MV-4-11 (cell line): ENCODE results near the gene DNAJB8.

Experiments used
- DNase-seq: peaks from one replicate; lab custom pipeline; 2025; lab: John Stamatoyannopoulos, UW

Gene DNAJB8

DNA sequence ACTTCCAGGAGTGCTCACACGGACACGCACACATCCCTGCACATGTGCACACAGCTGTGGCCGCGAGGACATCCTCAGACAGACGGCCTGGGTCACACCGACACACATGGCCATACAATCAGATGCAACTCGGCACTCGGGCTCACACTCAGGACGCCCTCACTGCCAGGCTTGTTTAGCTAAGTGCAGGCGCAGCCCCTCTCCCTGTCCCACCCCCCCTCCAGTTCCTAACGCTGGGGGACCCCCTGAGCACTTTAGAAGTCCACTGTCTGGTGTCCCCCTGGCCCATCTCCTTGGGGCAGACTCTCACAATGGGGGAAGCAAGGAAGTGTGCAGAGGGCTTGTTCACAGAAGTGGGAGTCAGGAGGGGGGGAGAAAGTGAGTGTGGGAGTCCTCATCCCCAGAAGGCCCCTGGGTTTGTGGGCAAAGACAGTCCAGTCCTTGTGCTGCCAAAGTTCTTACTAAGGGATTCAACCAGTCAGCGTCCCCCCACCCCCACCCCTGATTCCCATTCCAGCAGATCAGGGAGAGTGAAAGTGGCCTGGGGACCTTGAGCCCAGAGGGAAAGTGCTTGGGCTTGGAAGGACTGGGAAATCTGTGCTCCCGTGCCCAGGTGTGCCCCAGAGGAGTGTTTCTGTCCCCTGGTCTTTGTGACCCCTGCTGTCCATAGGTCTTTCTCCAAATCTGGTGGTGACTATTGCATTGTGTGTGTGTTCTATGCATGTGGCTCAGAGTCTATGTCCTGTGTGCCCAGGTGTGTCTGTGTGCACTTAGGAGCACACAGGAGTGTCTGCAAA, 27.1 kb upstream of the DNAJB8 start:
- no peak for DNase-seq

DNA sequence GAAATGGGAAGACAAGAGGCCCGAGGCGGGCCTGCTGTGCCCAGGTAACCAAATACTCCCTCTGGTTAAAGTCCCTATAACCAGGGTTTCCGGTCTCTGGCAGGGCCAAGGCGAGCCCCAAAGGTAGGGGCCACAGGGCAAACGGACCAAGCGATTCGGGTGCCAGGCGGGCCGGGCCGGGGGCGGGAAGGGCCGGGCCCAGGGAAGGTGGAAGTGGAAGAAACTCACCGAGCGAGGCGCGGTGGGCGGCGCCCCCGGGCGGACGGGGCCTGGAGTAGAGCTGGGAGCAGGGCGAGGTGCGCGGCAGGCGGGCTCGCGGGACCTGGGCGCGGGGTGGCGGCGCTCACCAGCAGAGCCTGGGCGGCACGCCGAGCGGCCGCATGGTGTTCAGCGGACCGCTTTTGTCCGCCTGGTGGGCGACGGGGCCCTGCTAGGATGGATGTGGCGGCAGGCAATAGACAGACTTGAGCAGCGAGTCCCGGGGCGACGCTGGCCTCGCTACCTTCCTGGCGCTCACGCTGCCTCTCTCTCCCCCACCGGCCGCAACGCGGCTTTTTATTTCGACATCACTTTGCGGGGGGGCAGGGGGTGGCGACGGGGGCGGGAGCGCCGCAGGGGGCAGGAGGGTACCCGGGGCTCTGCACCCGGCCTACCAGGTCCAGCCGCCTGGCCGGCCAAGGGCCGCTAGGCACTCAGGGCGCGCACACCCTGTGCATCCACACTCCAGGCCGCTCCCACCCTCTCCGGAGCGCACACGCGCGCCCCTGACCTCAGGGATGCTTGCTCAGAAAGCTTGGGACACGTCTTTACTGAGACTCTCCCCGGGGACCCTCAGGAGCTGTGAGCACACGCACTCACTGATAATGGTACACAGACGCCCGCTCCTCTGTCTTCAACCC, 26.2 kb upstream of the DNAJB8 start, which contains the start of gene GATA2:
GATA2 (minus strand) TSS at position 531 of the 899 bp plus-strand sequence. CDS start 6,170 bp downstream, outside the sequence.
- DNase-seq = no peak

DNA sequence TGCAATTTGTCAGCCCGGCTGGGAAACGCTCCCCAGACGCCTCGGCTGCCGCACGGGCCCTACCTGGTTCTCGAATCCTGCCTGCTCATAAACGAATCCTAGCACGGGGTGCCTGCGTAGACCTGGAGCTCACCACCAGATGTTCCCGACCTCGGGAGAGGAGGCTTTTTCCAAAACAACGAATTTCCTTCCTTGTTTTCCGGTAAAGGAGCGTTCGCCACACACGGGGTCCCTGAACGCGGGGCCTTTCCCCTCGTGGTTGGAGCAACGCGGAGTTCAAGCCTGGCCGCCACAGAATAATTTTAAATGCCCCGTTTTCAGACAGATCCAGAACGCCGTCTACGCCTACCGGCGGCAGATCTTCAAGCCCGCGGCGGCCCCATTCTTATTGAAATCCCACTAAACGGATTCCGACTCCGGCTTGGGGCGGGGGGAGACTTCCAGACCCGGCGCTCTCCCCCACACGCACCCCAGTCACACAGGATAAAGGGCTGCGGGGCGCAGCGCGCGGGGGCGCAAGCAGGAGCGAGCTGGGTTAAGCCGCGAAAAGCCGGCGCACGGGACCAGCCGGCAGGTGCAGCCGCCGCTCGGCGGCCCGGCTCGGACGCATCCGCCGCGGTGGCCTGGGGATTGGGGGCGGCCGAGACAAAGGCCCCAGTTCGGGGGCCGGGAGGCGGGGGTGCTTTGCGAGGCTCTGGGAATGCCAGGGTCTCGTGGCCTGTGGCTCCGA, 25.4 kb upstream of the DNAJB8 start:
- DNase-seq = no peak

DNA sequence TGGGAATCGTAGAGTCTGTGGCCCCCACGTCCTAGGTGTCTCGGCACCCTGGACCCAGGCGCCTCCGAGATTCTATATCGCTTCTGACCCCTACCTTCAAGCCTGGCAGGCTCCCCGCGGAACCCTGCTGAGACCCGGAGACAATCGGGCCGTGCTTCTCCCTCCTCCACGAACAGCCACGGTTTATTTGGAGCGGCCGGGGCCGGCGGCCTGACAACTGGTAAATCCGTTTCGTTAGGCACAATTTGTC, 24.9 kb upstream of the DNAJB8 start:
- DNase-seq = no peak

DNA sequence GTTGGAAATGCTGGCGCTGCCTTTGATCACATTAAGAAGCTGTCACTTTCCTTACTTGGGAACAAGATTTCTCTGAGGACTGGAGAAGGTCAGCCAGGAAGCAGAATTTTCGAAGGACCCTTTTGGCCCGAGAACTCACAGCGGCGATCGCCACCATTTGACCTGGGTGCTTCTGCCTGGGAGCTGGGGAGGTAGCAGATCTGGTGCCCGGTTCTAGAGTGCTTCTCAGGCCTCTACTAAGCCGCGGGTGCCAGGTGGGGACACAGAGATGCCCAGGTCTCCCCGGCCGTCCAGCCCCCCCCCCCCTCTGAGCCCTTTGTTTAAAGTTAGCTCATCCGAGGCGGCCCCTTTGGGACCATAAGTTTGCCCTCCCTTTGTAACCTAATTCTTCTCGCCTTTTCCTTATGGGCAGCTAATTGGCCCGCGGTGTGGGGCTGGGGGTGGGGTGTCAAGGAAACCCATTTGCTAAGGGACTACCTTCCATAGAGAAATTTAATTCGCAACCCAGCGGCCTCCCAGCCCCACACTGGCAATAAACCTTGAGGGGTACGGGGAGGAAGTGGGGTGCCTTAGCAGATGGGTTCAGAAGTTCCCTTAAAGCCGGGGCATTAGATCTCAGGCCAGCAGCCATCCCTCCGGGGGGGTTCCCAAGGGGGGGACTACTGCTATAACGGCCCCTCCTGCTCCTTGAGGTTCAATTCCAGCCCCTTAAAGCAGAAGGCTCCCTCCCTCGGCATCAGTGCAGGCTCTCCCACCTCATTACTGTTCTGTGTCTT, 24.4 kb upstream of the DNAJB8 start:
- no peak for DNase-seq

DNA sequence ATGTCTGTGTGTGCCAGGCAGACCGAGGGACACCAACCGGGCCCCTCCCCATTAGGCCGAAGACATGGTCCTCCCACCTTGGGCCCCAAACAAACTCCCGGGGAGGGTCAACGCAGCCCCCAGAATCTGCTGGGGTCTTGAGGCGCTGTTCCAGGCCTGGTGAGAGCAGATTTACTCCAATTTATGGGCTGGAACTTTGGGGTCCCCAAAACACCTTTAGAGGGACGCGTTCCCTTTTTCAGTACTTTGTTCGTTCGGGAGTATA, 23.9 kb upstream of the DNAJB8 start:
- DNase-seq = no peak

DNA sequence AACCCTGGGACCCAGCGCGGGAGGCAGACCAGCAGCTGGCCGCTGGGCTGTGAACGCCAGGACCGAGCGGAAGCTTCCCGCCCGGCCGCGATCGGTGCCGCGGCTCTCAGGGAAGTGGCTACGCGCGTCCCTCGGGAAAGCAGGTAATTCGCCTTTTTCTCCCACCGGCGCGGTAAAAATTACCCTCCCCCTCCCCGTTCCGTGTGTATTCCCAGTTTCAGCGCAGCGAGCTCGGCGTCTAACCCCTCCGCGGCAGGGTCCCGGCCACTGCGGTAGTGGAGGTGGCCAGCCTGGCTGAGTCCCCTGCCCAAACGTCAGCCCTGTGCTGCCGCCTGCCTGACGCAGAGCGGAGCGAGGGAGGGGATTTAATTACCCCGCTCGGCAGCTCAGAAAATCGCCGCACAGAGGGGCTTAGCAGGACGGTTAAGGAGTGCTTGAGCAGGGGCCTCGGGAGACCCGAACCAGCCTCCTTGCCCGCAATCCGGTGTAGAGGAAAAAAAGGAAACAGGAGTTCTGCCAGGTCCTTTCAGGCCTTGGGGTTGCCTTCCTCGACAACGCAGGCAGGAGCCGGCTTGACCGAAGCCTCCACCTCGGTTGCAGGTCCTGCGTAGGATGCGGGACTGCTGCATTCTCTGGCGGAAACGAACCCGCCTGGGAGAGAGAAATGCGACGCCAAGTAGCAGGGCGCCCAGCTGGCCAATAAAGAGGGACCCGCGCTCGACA, 23.4 kb upstream of the DNAJB8 start:
- DNase-seq = no peak

DNA sequence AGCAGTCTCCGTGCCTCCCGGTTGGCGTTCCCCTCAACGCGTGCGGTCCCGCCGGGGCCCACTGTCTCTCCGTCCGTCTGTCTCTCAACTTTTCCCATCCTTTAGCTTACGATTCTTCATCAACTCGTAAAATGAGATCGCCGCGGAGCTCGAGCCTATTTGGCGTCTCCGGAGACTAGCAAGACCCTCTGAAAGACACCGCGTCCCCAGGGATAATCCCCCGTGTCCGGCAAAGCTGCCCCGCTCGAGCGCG, 22.9 kb upstream of the DNAJB8 start:
- no peak for DNase-seq

DNA sequence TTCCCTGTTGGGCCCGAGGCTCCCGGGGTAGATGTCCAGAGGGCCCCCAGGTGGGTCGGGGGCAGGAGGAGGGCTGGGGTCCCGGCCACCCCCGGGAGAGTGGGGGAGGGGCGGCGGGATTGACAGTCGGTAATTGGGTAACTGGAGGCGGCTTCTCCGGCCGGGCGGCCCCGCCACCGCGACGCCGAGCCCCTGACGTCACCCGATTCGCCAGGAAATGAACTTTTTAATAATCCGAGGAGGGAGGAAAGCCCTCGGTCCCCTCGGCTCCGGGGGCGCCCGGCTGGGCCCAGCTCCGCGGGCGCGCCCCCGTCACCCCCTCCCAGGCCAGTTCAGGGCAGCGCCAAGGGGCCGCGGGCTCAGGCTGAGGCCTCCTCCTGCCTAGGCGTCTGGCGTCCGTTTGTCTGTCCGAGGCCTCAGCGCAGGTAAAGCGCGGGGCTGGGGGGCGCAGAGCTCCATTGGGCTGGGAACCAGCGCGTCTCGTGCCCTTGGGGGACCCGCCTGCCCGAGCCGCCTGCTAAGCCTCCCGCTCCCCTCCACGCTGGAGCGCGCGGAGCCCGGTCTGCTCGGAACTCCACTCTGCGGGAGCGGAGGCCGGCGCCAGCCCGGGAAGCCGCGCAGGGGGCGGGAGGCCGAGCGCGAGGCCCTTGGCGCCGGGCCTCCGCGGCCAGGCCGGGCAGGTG, 22.4 kb upstream of the DNAJB8 start:
- DNase-seq = no peak

DNA sequence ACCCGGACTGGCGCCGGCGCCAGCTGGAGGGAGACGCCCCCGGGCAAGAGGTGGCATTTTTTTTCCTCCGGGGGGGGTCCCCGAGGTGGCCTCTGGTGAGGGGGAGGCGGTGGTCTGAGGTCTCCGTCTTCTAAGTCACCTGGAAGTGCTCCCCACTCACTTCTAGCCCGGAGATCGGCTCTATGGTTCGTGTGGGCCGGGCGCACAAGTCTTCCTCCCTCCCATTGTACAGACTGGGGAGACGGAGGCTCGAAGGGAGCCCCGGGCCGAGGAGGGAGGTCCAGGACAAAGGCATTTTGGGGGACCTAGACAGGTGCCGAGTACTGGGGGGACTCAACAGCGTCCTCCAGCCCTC, 21.9 kb upstream of the DNAJB8 start:
- DNase-seq = no peak

DNA sequence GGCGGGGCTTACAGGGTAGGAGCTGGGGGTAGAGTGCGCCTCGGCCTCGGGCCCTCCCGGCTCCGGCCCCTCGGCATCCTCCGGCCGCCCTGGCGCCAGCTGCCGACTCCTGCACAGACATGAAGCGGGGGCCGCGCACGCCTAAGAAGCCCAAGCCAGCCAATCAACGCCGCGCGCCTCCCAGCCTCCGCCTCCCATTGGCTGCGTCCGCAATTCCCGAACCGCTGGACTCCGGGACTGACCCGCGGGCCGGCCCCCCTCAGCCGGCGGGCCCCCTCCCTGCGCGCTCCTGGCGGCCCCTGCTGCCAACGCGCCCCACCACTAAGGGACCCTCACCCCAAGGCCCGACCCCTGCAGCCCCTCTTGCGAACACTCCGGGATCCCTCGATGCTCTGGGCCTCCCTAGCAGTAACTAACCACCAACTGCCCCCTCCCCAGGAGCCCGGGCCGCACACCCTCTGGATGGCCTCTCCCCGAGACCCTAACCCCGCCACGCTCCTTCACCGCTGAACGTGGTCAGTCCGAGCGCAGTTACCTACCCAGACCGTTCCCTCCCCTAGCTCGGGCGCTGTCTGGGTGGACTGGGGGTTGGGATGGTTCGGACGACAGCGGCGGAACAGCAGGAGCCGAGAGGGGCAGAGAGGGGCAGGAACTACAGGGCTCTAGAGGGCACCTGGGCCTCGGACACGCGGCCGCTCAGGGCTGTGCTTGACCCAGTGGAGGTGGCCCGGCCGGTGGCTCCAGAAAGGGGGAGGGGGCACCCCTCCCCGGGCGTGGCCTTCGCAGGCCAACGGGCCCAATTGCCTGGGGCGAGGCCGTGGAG, 21.3 kb upstream of the DNAJB8 start:
- DNase-seq = peak; percentile 44

DNA sequence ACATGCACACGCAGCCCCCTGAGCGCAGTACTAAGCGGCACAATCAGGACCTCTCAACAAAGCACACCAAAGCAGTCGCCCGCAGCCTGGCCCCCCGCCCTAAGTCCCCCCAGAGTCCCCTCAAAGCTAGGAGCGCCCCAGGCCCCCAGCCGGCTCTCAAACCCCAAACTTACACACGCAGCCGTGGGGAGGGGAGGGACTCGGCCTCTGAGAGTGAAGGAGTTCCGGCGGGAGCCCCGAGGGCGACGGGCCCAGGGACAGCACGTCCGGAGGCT, 20.8 kb upstream of the DNAJB8 start:
- DNase-seq = no peak

DNA sequence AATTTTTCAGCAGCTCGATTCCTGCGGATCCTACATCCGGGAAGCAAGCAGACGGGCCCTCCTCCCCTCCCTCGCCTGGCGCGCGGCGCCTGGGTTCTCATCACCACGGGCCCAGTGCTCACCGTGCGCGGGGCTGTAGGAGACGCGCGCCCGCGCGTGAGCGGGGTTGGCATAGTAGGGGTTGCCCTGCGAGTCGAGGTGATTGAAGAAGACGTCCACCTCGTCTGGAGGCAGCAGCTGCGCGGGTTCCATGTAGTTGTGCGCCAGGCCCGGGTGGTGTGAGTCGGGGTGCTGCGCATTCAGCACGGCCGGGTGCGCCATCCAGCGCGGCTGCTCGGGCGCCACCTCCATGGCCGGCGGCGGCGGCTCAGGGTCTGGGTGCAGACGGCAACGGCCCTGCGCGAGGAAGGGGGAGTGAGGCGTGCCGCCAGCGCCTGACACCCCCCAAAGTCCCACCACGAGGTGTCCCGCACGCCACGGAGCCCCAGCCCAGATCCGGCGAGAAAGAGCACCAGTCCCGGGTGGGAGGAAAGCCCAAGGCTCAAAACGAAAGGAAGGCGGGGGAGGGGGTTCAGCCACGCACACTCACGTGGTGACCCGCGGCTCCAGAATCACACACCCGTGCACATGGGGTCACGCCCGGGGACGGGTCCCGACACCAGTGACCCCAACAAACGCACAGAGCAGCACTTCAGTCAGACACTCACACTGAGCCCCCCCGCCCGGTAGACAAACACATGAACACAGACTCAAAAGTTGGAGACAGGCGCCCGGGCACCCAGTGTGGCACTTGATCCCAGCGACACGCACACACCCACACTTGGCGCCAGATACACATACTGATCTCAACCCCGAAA, 20.2 kb upstream of the DNAJB8 start:
- DNase-seq = no peak

DNA sequence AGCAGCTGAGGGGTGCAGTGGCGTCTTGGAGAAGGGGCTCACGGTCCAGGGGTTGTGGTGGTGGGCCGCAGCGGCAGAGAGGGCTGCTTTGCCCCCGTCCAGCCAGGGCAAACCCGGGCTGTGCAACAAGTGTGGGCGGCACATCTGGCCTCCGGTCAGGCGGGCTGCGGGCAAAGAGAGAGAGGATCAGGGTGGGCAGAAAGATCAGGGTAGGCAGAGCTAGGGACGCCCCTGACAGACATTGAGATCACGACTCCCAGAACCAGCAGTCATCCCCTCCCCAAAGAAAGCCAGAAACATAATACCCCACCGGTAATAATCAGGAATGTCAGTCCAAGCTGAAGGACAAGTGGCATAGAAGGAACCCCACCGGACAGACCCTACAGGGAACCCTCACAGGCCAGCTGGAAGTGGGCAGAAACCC, 19.5 kb upstream of the DNAJB8 start:
- no peak for DNase-seq

DNA sequence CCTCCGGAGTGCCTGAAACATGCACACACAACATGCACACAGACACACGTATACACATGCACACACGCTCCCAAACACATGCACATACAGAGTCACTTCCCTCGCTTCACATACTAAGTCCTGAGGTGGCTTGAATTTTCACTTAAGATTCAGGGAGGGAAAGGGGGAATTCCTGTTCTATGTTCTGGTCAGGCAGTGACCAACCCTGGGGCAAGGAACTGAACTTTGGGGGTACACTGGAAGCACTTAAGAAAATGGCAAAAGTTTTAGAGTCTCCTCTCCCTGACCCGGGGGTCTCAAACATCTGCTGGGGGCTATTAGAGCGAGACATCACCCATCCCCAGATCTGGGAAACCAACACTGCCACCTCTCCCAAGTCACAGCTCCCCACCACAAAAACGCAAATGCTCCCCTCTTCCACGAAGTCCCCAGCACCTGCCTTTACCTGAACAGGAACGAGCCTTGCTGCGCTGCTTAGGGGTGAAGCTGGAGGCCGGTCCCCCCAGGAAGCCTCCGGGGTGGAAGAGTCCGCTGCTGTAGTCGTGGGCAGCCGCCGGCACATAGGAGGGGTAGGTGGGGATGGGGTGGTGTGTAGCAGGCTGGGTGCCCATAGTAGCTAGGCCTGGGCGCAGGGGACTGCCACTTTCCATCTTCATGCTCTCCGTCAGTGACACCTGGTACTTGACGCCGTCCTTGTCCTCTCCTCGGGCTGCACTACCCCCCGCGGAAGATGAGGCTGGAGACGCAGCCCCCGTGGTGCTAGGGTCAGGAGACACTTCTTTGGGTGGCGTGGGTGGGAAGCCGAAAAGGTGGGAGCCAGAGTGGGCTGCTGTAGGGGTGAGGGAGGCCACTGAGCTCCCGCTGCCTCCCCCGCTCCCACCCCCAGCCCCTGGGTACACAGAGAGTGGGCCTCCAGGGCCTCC, 18.9 kb upstream of the DNAJB8 start:
- DNase-seq = no peak

DNA sequence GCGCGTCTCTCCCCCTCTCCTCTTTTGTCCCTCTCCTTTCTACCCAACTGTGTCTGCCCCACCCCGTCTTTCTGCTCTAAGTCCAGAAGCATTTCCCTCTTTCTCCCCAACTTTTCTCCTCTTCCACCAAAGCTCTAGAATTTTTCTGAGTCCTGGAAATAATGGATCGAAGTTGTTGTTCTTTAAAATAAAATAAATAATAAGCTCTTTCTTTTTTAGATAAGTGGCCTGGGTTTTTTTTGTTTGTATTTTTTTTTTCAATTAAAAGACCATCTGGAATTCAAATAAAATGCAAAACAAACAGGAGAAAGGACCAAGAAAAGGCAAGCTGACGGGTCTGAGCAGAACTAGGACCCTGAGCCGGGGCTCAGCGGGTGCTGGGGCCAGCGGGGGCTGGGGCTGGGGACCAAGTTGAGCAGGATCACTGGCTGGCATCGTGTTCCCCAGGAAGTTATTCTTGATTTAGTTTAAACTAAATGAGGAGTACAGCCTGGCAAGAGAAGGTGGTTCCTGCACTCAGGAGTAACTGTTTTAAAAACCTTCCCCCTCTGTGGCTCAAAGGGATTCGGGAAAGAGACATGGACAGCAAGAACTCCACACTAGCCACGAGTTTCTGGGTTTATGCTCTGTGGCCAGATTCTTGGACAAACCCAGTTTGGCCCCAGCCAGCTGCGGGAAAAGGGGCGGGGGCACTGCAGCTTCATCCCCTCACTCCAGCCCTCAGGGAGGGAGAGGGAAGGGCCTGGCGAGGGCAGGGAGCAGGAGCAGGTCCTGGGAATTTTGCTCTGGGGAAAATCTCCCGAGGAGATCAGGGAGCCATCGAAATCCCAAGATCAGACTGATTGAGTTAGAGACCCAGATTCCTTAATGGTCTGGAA, 18.0 kb upstream of the DNAJB8 start:
- DNase-seq = no peak

DNA sequence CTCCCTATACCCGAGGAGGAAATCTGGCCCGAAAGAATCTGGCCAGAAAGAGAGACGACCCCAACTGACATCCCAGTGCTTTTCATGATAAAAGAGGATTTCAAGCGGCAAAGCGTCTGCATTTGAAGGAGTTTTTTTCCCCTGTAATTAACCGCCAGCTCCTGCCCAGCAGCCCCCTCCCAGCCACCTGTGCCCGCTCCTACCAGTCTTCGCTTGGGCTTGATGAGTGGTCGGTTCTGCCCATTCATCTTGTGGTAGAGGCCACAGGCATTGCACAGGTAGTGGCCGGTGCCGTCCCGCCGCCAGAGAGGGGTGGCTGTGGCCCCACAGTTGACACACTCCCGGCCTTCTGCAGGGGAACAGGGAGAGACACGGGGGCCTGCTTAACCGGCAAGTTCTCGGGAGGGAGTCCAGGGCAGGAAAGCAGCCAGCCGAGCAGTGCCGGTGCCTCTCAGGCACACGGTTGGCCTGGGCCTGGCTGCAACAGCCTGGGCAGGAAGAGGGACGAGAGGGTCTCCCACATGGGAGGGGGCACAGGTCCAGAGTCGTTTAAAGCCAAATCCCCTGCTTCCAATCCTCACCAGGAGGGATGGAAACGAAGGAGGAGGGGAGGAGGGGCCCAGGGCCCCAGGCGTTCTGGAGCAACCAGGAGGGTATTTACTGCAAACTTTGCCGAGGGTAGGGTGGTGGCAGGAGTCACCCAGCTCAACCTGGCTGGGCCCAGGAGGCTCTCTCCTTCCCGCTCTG, 17.1 kb upstream of the DNAJB8 start:
- DNase-seq = no peak
